Measurements from ENCODE around the gene DEFB127. TPM values are rescaled to one million over a fixed set of nuclear protein-coding genes. Genes with fewer than 3 reads are reported as not detected.

The DEFB127 gene
- total RNA-seq, 1 experiment from 2014 or later = not detected

DNA sequence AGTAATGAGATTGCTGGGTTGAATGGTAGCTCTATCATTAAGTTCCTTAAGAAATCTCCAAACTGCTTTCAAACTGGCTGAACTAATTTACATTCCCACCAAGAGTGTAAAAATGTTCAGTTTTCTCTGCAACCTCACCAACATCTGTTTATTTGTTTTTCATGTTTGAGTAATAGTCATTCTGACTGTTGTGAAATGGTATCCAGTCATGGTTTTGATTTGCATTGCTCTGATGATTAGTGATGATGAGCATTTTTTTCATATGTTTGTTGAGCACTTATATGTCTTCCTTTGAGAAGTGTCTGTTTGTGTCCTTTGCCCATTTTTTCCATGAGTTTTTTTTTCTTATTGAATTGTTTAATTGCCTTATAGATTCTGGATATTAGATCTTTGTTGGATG is 44.9 kb upstream of the DEFB127 start:
- no peak overlapping the region for H2BK12ac ChIP-seq (ENCODE audit: insufficient read length, low read depth, low read length)
- no peaks in the 10 kb centered on the region for H3K79me2 ChIP-seq (ENCODE audit: insufficient read depth, low read length)
- no peaks in the 10 kb centered on the region for H3K79me1 ChIP-seq (ENCODE audit: insufficient read depth, low read depth, low read length, poor library complexity, severe bottlenecking)
- no peak overlapping the region for H3T11ph ChIP-seq (ENCODE audit: low read length)
- no peak overlapping the region for H2BK15ac ChIP-seq (ENCODE audit: low read depth, low read length)
- H2BK20ac ChIP-seq (ENCODE audit: low read depth, low read length, poor library complexity, severe bottlenecking) = no peak overlapping the region
- H3K14ac ChIP-seq (ENCODE audit: insufficient read depth, low read length) = no peak overlapping the region
- H3K9ac ChIP-seq (ENCODE audit: extremely low read depth, insufficient read length, low read length) = no peak overlapping the region
- TF ChIP-seq, protein P1, sequence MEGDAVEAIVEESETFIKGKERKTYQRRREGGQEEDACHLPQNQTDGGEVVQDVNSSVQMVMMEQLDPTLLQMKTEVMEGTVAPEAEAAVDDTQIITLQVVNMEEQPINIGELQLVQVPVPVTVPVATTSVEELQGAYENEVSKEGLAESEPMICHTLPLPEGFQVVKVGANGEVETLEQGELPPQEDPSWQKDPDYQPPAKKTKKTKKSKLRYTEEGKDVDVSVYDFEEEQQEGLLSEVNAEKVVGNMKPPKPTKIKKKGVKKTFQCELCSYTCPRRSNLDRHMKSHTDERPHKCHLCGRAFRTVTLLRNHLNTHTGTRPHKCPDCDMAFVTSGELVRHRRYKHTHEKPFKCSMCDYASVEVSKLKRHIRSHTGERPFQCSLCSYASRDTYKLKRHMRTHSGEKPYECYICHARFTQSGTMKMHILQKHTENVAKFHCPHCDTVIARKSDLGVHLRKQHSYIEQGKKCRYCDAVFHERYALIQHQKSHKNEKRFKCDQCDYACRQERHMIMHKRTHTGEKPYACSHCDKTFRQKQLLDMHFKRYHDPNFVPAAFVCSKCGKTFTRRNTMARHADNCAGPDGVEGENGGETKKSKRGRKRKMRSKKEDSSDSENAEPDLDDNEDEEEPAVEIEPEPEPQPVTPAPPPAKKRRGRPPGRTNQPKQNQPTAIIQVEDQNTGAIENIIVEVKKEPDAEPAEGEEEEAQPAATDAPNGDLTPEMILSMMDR (conservative IDR thresholded peaks at IDR 0.05) = no peak
- H3K18ac ChIP-seq (ENCODE audit: insufficient read length, low read depth, low read length) = no peak overlapping the region
- H3K27me3 Mint-ChIP-seq (ENCODE audit: low read depth) = peaks cover 39% of the 10 kb centered on the region
- no peaks in the 10 kb centered on the region for H3K4me1 ChIP-seq (ENCODE audit: insufficient read depth, low read length)
- no peak overlapping the region for H3K27ac ChIP-seq (ENCODE audit: insufficient read length, low read depth, low read length)
- H3K23ac ChIP-seq (ENCODE audit: insufficient read length, low read depth, low read length) = no peak overlapping the region
- H3K9me3 ChIP-seq (ENCODE audit: control insufficient read depth, low read depth, low read length) = peaks cover 58% of the 10 kb centered on the region
- H2BK5ac ChIP-seq (ENCODE audit: insufficient read length, low read length) = no peak overlapping the region
- H4K91ac ChIP-seq (ENCODE audit: insufficient read length, low read depth, low read length) = no peak overlapping the region
- no peaks in the 10 kb centered on the region for H3K4me1 Mint-ChIP-seq
- no peak overlapping the region for H4K8ac ChIP-seq (replicated peaks; ENCODE audit: insufficient read length, low read depth, low read length)
- no peak overlapping the region for H2AK5ac ChIP-seq (ENCODE audit: insufficient read length, low read length)
- no peak overlapping the region for H3K4me3 Mint-ChIP-seq
- H3K23me2 ChIP-seq (ENCODE audit: insufficient read length, low read depth, low read length, poor library complexity, severe bottlenecking) = no peaks in the 10 kb centered on the region
- peaks cover 0 to 4% (median 0%) of the 10 kb centered on the region in 3 experiments; a peak in 1 of 7 replicates for H3K36me3 Mint-ChIP-seq (ENCODE audit: insufficient read depth in 1 of 3, low read depth in 3 of 3)
- H2BK120ac ChIP-seq (ENCODE audit: low read depth, low read length, poor library complexity, severe bottlenecking) = no peak overlapping the region
- no peak overlapping the region for H3K27ac Mint-ChIP-seq
- no peak overlapping the region for H2AFZ ChIP-seq (ENCODE audit: low read length)
- peaks cover 3 to 95% of the 10 kb centered on the region in 2 experiments; a peak in 4 of 5 replicates for H3K9me3 Mint-ChIP-seq
- H3K56ac ChIP-seq (ENCODE audit: insufficient read length, low read depth, low read length) = no peak overlapping the region
- no peak overlapping the region for H4K5ac ChIP-seq (ENCODE audit: insufficient read length, low read depth, low read length)
- H3K27me3 ChIP-seq (ENCODE audit: insufficient read depth, low read length) = no peaks in the 10 kb centered on the region
- no peaks in the 10 kb centered on the region for H4K20me1 ChIP-seq (ENCODE audit: control insufficient read depth, insufficient read depth, insufficient read length)
- no peak for DNase-seq
- no peak overlapping the region for H3K4me2 ChIP-seq (ENCODE audit: insufficient read depth, insufficient read length, low read length)
- no peak overlapping the region for H3K4ac ChIP-seq (ENCODE audit: low read depth, low read length)
